HG03442 (cell line): ENCODE results near the gene RBM8A.
A peak's percentile ranks its signal among the peaks of the same experiment; 100 is the strongest.

Experiments used
- ATAC-seq: cut with Tn5 transposase; IDR thresholded peaks from one replicate; pipeline ENCODE4 v1.9.1; 2021; ENCODE audit warnings: mild to moderate bottlenecking, moderate library complexity; ENCODE audit not compliant: unreplicated experiment

Gene RBM8A

GRCh38 chr1:145918144-145918991 lies 8.9 kb downstream of the RBM8A start, which contains the start of gene PEX11B:
PEX11B (minus strand) TSS chr1:145918717; CDS start chr1:145918688, 29 bp downstream.
- peak; percentile 73 for ATAC-seq

- ATAC-seq, result no peak
Measured at GRCh38 chr1:145917595-145917994, 9.7 kb downstream of the RBM8A start.

GRCh38 chr1:145916745-145917144 lies 10.5 kb downstream of the RBM8A start:
- no peak for ATAC-seq

DNA sequence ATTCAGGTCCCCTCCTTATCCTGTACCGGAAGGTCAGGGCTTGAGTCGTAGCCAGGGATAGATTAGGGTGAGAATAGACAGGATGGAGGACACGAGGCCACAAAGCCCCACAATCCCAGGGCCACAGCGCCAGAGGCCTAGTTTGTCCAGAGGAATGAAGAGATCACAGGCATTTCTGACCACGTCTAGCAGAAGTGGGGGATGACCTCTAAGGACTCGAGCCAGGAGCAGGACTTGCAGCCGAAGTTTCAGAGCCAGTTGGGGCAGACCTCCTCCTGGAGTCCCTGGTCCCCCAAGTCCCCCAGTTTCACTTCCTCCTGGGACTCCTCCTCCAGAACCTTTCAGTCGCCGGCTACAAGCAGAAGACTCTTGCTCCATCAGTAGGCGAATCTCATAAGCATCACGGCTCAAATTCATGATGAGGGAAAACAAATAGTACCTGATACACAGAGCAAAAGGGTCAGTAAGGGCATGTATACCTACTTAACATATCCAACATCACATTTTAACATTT lies 15.1 kb downstream of the RBM8A start:
- no peak for ATAC-seq

DNA sequence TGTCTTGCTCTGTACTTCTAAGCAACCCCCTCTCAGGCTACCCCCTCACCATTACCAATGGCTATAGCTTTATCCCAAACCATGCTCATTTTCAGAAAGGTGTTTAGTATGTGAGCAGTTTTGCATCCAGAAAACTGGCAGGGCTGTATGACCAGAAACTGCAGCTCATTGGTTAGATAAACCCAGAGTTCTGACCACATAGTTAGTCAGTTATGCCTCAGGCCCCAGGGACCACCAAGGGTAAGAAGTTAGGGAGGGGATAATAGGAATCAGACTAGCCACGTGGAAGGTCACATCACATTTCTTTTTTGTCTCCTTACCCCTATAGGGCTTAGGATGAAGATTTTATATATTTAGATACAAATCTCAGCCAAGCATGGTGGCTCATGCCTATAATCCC lies 18.6 kb downstream of the RBM8A start:
- ATAC-seq, result no peak

GRCh38 chr1:145906954-145907753 lies 20.1 kb downstream of the RBM8A start:
- ATAC-seq, result no peak

GRCh38 chr1:145901312-145902021 lies 25.8 kb downstream of the RBM8A start:
- ATAC-seq, result no peak

DNA sequence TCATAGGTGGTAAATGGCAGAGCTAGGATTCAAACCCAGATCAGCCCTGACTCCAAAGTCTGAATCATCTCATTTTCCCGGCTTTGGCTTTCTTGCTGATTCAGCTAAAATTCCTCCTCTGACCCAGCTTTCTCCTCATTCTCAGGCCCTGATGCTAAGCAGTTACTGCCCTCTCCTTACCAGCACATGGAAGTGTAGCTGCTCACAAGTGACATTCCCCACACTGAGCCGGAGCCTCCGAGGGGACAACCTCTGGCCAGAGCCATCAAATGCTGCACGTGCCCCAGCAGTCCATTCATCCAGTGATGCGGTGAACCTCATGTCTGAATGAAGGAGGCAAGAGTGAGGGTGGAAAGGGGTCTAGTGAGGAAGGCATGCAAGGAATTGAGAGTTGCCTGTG lies 28.5 kb downstream of the RBM8A start:
- no peak for ATAC-seq

DNA sequence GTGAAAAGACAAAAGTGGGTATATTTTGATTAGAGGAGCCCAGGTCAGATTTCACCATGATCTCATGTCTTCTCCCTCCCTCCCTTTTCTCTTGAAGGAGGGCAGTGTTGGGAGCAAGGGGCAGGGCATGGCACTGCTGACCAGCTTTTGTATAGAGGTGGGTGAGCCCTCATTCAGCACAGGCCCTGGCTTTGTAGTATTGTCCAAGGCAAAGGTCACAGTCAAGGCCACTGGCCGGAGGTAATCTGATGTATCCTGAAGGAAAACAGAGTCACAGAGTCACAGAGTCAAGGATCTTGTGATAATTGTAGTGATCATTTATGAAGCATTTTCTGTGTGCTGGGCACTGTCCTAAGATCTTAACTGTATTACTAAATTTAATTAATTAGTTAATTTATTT lies 29.3 kb downstream of the RBM8A start:
- ATAC-seq, result no peak

DNA sequence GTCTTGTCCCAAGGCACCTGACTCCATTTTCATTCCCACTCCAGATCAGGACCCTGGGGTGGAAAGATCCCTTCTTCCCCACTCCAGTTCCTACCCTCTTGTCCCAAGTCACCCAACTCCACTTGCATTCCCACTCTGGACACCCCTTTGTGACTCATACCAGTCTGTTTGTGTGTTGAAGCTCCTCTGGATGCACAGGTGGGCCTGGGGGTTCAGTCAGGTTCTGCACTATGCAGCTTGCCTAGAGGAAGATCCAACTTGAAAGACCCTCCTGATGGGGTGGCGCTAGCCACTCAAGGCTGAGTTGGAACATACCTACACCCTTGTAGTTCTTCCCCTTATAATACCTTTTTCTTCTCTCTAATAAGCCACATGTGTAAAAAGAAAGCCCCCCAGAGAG lies 31.8 kb downstream of the RBM8A start:
- ATAC-seq, result no peak

- ATAC-seq, result no peak
Measured at GRCh38 chr1:145893306-145894055, 33.8 kb downstream of the RBM8A start.

- ATAC-seq, result no peak
Measured at GRCh38 chr1:145892486-145893087, 34.7 kb downstream of the RBM8A start.

DNA sequence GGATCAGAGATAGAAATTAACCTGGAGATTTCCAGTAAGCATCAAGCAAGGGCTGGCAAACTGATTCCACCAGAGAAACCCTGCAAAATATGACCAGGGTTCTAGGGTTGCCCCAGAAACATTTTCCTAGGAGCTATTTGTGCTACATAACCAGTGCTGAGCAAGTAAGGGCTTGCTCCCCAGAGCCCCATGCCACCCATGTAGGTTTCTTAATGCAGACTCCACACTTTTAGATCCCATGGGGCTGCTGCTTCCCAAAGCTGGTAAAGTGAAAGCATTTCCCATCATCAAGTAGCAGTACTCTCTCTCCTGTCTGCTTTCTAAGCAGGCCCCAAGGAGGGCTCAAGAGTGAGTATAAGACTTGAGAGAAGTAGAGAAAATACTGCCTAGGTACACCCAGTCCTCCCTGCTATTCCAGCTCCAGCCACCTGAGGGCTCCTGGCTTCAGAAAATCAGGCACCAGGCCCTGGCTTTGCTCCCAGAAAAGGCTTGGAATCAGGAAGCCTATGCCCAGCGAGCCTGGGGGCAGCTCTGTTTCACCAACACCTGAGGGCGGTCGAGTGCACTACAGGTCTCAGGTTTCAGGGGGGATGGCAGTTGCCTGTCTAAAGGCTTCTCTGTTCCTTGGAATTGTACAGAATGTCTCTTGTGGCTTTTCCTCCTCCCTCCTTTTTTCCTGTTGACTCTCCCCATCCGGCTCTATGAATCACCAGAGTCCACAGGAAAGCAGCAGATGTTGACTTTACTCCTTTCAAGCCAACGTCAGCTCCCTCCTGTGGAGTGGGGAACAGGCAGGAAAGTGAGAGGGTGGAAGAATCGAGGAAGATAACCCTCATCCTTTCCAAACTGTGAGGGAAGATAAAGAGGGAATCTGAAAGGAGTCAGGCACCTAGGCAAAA lies 35.4 kb downstream of the RBM8A start:
- peak; percentile 47 for ATAC-seq

DNA sequence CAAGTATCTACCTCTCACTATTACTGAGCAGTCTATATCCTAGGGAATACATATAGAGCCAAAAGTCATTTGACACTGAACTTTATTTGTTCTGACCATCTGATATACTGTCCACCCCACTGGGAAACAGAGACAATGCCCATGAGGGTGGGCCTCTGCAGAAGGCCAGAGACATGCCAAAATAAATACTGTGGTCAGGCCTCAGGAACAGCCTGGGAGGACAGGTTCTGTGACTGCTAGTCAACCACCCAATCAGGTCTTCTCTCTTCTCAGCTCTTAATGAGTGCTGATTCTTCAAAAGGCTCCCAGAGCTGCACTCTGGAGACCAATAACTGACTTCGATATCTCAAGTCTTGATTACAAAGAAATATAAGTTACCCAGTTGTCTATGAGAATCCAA lies 36.1 kb downstream of the RBM8A start:
- no peak for ATAC-seq

DNA sequence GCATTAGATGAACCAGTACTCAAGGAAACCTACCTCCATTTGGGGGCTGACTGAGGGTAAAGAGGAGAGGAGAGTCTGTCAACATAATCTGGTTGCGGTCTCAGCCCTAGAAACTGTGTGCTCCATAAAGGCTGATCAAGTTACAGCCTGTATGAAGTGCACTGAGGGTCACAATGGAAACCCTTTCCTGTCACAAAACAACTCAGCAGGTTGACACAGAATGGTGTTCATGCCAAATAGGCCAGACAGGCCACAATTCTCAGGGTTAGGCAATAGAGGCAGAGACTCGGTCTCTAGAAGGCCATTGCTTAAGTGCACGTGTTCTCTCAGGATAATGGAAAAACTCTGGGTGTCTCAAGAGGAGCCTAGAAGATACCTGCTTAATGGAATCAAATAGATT lies 37.6 kb downstream of the RBM8A start:
- no peak for ATAC-seq

DNA sequence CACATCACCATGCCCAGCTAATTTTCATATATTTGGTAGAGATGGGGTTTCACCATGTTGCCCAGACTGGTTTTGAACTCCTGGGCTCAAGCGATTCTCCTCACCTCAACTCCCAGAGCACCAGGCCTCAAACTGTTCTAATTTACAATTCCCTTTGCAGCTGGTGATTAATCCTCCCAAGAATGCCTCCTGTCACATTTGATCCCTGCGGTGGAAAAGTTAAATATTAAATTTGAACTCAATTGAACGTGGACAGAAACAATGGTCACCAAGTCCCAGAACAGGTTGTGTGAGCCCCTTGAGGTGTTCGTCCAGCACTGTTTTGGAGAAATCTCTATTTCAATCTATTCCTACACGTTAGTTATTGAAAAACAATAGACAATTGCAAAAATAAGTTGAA lies 39.7 kb downstream of the RBM8A start:
- ATAC-seq, result no peak

GRCh38 chr1:145886816-145887215 lies 40.5 kb downstream of the RBM8A start:
- ATAC-seq, result no peak

DNA sequence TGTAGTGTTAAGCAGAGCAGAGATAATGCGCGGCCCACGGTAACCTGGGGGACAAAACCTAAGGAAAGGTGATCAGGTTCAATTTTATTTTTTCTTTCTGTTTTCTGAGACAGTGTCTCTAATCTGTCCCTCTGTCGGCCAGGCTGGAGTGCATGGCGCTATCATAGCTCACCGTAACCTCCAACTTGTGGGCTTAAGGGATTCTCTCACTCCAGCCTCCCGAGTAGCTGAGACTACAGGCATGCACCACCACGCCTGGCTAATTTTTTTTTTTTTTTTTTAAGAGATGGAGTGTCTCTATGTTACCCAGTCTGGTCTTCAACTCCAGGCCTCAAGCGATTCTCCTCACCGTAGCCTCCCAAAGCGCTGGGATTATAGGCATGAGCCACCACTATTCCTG lies 40.9 kb downstream of the RBM8A start:
- no peak for ATAC-seq

GRCh38 chr1:145885738-145886287 lies 41.5 kb downstream of the RBM8A start, which contains the start of gene ANKRD35:
ANKRD35 (minus strand) TSS chr1:145885866; CDS start chr1:145885758, 108 bp downstream.
- peak; percentile 98 for ATAC-seq
